ENCODE measurements around the gene IVNS1ABP.
"Not testable (repeated sequence)": the region's sequence is repeated elsewhere in the genome, so short reads cannot be mapped to it uniquely, and the experiment has no call there.

The IVNS1ABP gene

GRCh38 chr1:185317034-185317885, at the start of gene IVNS1ABP:
Gene IVNS1ABP, minus strand, starts transcription at chr1:185317243. Its CDS starts 7,750 bp downstream, at chr1:185309493.
- DNase-seq: peak; percentile 92
- in situ Hi-C loops (cut with HindIII; ENCODE audit: low pct_ligation_motif_present, low pct_unique_long_range_greater_than_20kb, low sequenced_read_pairs): no loop called here

- in situ Hi-C loops (cut with HindIII; ENCODE audit: low pct_ligation_motif_present, low pct_unique_long_range_greater_than_20kb, low sequenced_read_pairs): no loop called here
These were observed 48.9 kb upstream of the IVNS1ABP start for GRCh38 chr1:185365951-185366350.

GRCh38 chr1:185364528-185364927, 47.5 kb upstream of the IVNS1ABP start:
- in situ Hi-C loops (cut with HindIII; ENCODE audit: low pct_ligation_motif_present, low pct_unique_long_range_greater_than_20kb, low sequenced_read_pairs); DNase-seq: not testable (repeated sequence)

More at GRCh38 chr1:185365951-185366350, 48.9 kb upstream of the IVNS1ABP start:
- DNase-seq: no peak

GRCh38 chr1:185363205-185363604, 46.2 kb upstream of the IVNS1ABP start:
- no peak for DNase-seq
- in situ Hi-C loops (cut with HindIII; ENCODE audit: low pct_ligation_motif_present, low pct_unique_long_range_greater_than_20kb, low sequenced_read_pairs): no loop called here

DNA sequence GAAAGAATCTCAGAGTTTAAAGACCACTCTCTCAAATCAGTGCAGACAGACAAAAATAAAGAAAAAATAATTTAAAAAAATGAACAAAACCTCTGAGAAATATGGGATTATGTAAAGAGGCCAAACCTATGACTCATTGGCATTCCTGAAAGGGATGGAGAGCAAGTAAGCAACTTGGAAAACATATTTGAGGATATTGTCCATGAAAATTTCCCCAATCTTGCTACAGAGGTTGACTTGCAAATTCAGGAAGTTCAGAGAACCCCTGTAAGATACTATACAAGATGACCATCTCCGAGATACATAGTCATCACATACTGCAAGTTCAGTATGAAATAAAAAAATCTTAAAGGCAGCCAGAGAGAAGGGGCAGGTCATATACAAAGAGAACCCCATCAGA, 43.7 kb upstream of the IVNS1ABP start:
- in situ Hi-C loops (cut with HindIII; ENCODE audit: low pct_ligation_motif_present, low pct_unique_long_range_greater_than_20kb, low sequenced_read_pairs): no loop called here
- DNase-seq: no peak

GRCh38 chr1:185358957-185359356, 41.9 kb upstream of the IVNS1ABP start:
- no peak for DNase-seq
- in situ Hi-C loops (cut with HindIII; ENCODE audit: low pct_ligation_motif_present, low pct_unique_long_range_greater_than_20kb, low sequenced_read_pairs): no loop called here

DNA sequence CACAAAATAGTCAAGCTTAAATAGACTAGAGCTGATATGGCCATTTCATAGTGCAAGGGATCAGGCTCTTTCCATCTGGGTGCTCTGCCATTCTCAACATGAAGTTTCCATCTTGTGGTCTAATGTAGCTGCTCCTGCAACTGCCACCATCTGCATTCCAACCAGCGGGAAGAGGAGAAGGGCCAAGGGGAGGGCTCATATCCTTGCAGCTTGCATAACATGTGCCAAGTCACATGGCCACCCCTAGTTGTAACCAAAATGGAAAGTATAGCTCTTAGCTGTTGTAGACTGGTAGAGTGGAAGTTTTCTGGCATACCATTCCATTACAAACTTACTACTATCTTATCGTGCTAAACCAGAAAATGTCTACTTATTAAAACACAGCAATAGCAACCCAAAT, 38.9 kb upstream of the IVNS1ABP start:
- DNase-seq: no peak
- in situ Hi-C loops (cut with HindIII; ENCODE audit: low pct_ligation_motif_present, low pct_unique_long_range_greater_than_20kb, low sequenced_read_pairs): no loop called here

- DNase-seq: no peak
- in situ Hi-C loops (cut with HindIII; ENCODE audit: low pct_ligation_motif_present, low pct_unique_long_range_greater_than_20kb, low sequenced_read_pairs): no loop called here
These were observed 36.1 kb upstream of the IVNS1ABP start for GRCh38 chr1:185353124-185353523.

DNA sequence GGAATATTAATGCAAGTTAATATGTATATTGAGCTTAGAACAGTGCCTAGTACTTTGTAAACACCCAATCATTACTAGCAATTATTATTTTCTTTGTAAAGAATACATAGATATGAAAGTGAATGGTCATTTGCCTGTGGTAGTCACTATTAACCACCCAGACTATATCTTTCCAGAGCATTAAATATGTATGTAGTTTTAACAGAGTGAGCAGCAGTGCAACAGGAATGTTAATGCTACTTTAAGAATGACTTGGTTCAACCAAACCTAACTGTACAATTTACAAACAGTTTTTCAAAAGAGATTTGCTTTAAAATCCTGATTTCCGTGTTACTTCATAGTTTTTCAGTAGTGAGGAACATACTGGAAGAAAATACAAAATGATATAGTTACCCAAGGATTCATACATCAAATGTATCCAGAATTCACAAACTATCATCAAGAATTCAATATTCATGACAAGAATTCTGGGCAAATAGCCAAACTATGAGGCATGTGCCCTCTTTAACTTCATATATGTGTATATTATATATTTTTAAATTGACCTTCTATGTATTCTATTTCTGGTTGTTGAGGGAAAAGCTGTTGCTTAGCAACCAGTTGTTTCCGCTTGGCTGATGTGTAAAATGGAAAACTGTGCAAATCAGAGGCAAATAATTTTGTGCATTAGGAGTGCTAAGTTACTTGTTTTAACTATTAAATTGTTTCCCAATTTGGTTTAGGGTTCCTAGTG, 34.9 kb upstream of the IVNS1ABP start:
- DNase-seq: no peak
- in situ Hi-C loops (cut with HindIII; ENCODE audit: low pct_ligation_motif_present, low pct_unique_long_range_greater_than_20kb, low sequenced_read_pairs): no loop called here

DNA sequence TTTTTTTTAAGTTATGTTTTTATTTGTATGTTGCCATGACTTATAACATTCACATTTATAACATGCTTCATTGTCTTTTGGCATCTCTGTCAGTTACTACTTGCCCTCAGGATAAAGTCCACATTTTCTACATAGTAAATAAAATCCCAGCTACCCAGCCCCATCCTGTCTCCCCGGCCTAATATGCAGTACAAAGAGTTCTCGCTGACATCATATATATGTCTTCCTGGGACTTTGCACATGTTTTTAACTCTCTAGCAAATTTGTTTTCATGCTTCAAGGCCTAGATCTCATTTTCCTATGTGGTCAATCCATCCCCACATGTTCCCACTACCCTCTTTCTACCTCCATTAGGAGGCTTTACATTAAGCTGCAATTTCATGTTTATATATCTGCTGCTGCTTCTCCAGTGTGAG, 33.0 kb upstream of the IVNS1ABP start:
- in situ Hi-C loops (cut with HindIII; ENCODE audit: low pct_ligation_motif_present, low pct_unique_long_range_greater_than_20kb, low sequenced_read_pairs): no loop called here
- DNase-seq: no peak

DNA sequence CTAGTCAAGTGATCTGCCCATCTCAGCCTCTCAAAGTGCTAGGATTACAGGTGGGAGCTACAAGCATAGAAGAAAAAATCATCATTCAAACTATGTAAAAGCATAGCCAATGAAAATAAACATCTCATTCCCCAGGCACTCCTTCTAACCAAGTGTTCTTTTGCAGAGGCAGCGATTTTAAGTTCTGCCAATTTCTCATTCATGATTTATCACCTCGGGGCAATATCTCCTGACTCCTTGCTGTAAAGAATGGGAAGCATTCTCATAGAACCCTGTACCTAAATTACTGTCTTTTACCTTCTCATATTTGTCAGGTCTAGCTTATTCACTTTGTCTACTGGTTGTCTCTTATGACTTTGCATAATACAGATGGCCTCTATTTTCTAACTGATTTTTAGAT, 32.5 kb upstream of the IVNS1ABP start:
- in situ Hi-C loops (cut with HindIII; ENCODE audit: low pct_ligation_motif_present, low pct_unique_long_range_greater_than_20kb, low sequenced_read_pairs): no loop called here
- no peak for DNase-seq

DNA sequence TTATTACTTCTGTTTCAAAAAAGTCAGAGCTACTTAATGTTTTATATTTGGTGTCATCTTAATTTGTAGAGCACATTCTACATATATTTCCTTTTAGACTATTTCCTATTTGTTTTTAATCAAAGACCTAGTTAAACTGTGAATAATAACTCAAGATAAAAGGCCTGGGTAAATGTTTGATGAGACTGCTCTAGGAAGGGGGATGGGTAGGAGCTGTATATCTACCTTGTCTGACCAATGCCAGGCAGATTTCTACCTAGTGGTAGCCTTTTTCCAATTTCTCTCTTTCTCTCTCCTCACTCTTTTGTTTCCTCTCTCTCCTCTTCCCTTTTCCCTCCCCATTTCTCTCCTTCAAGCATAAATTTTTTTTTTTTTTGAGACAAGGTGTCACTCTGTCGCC, 31.9 kb upstream of the IVNS1ABP start:
- in situ Hi-C loops (cut with HindIII; ENCODE audit: low pct_ligation_motif_present, low pct_unique_long_range_greater_than_20kb, low sequenced_read_pairs): no loop called here

GRCh38 chr1:185348296-185348695, 31.3 kb upstream of the IVNS1ABP start:
- no peak for DNase-seq
- in situ Hi-C loops (cut with HindIII; ENCODE audit: low pct_ligation_motif_present, low pct_unique_long_range_greater_than_20kb, low sequenced_read_pairs): no loop called here

More for the DNA sequence above, 31.9 kb upstream of the IVNS1ABP start:
- DNase-seq: no peak

DNA sequence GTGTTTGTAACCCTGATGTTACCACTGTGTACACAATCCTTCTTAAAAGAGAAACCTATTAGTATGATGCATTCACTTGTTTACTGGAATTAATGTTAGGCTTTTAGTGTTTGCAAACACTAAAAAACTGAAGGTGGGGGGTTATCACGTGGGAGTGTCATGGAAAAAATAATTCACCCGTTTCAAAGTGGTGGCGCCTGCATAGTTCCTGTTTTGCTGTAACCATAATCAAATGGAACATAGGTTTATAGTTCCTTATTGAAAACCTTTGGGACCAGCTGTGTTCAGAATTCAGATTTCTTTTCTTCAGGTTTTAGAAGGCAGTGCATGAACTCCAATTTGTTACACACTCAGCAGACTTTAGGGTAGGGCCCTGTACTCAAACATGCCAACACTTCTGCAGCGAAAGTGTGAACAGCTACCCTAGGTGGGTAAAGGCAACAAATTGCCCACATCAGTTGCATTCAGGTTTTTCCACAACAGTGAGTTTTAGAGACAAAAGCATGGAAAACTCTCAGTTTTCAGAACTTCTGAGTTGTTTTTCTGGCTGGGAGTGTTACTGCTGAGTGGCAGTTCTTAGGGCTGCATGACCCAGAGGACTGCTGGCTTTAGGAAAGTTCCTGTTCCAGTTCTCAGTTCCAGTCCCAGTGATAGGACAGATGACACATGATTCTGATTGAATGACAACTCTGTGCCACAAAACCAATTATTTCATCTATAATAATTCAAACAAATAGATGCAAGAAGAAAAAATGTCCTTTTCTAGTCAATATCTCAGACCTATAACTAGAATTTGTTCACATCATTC, 29.1 kb upstream of the IVNS1ABP start:
- in situ Hi-C loops (cut with HindIII; ENCODE audit: low pct_ligation_motif_present, low pct_unique_long_range_greater_than_20kb, low sequenced_read_pairs): no loop called here
- DNase-seq: no peak

GRCh38 chr1:185343306-185343705, 26.3 kb upstream of the IVNS1ABP start:
- in situ Hi-C loops (cut with HindIII; ENCODE audit: low pct_ligation_motif_present, low pct_unique_long_range_greater_than_20kb, low sequenced_read_pairs): no loop called here

GRCh38 chr1:185342672-185343259, 25.7 kb upstream of the IVNS1ABP start:
- DNase-seq: no peak
- in situ Hi-C loops (cut with HindIII; ENCODE audit: low pct_ligation_motif_present, low pct_unique_long_range_greater_than_20kb, low sequenced_read_pairs): no loop called here

More at GRCh38 chr1:185343306-185343705, 26.3 kb upstream of the IVNS1ABP start:
- no peak for DNase-seq

- in situ Hi-C loops (cut with HindIII; ENCODE audit: low pct_ligation_motif_present, low pct_unique_long_range_greater_than_20kb, low sequenced_read_pairs): no loop called here
These were observed 25.0 kb upstream of the IVNS1ABP start for GRCh38 chr1:185342017-185342416.

DNA sequence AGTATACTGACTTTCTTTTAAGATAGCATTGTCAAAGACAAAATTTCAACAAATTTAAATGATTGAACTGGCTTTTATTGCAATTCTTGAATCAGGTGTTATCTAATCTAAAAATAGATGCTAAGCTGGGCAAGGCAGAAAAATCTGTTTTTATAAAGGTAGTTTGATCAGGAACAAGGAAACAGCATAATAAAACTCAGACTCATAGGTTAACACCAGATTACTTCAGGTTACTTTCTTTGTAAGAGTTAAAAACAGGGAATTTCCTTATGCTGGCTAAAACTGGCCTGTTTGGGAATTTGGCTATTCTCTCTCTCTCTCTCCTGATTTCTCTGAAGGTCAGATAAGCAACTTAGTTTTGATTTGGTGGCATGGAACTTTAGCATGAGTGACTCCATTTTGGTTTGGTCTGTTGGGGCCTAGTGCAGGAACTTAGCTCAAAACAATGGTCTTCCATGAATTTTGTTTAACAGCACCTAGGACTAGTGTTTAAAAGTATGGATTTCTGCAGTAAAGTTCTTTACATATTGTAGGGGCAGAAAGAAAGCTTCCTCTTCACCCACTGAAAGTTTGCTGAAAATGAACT, 24.2 kb upstream of the IVNS1ABP start:
- DNase-seq: no peak
- in situ Hi-C loops (cut with HindIII; ENCODE audit: low pct_ligation_motif_present, low pct_unique_long_range_greater_than_20kb, low sequenced_read_pairs): no loop called here

More at GRCh38 chr1:185342017-185342416, 25.0 kb upstream of the IVNS1ABP start:
- DNase-seq: no peak

Data from ACHN (cell line).